Activated T-cell treated with anti-CD3 and anti-CD28 coated beads for 24 hours (primary cell): Measurements from ENCODE around the gene LSM3.

Source experiments
- DNase-seq: peaks from one replicate; pipeline ENCODE4 v3.0.0-alpha.2; 2020; ENCODE audit warnings: low read depth

Gene LSM3

GRCh38 chr3:14178247-14179113, at the start of gene LSM3, which contains the start of gene XPC:
Gene LSM3 (plus strand): TSS chr3:14178817. CDS start chr3:14178861, 44 bp downstream.
Gene XPC (minus strand): TSS chr3:14178601. CDS start chr3:14178568, 33 bp downstream.
- peak; percentile 98 for DNase-seq

- DNase-seq = no peak
Observed at GRCh38 chr3:14129296-14129695, 49.3 kb upstream of the LSM3 start.

GRCh38 chr3:14130230-14130629, 48.4 kb upstream of the LSM3 start:
- DNase-seq = no peak

- DNase-seq = no peak
Observed at GRCh38 chr3:14130707-14131106, 47.9 kb upstream of the LSM3 start.

GRCh38 chr3:14131134-14131533, 47.5 kb upstream of the LSM3 start:
- no peak for DNase-seq

GRCh38 chr3:14132120-14132519, 46.5 kb upstream of the LSM3 start:
- DNase-seq = no peak

- DNase-seq = no peak
Observed at GRCh38 chr3:14132689-14133088, 45.9 kb upstream of the LSM3 start.

- no peak for DNase-seq
Observed at GRCh38 chr3:14133188-14133800, 45.3 kb upstream of the LSM3 start.

GRCh38 chr3:14133876-14134275, 44.7 kb upstream of the LSM3 start:
- DNase-seq = no peak

GRCh38 chr3:14134291-14134690, 44.3 kb upstream of the LSM3 start:
- DNase-seq = no peak

- DNase-seq = no peak
Observed at GRCh38 chr3:14135581-14135980, 43.0 kb upstream of the LSM3 start.

- no peak for DNase-seq
Observed at GRCh38 chr3:14137004-14137403, 41.6 kb upstream of the LSM3 start.

- DNase-seq = no peak
Observed at GRCh38 chr3:14137445-14137844, 41.2 kb upstream of the LSM3 start.

- DNase-seq = no peak
Observed at GRCh38 chr3:14138109-14138877, 40.3 kb upstream of the LSM3 start.

GRCh38 chr3:14138878-14139655, 39.5 kb upstream of the LSM3 start:
- no peak for DNase-seq

- DNase-seq = no peak
Observed at GRCh38 chr3:14139771-14140170, 38.8 kb upstream of the LSM3 start.

- no peak for DNase-seq
Observed at GRCh38 chr3:14140668-14141067, 37.9 kb upstream of the LSM3 start.

- DNase-seq = no peak
Observed at GRCh38 chr3:14141144-14141543, 37.5 kb upstream of the LSM3 start.

GRCh38 chr3:14141602-14142341, 36.8 kb upstream of the LSM3 start:
- DNase-seq = no peak

- DNase-seq = no peak
Observed at GRCh38 chr3:14142567-14143270, 35.9 kb upstream of the LSM3 start.
